ENCODE data around the gene NLN. TPM values are rescaled to one million over a fixed set of nuclear protein-coding genes. Genes with fewer than 3 reads are reported as not detected.

NLN gene
- total RNA-seq, 2 experiments from 2014 or later: 38.4 to 42.5 TPM

GRCh38 chr5:65738305-65738704 lies 16.3 kb downstream of the NLN start:
- TF ChIP-seq CTCF (IDR thresholded peaks at IDR 0.05): no peak
- ATAC-seq (no peak), DNase-seq (no peak)
- Mint-ChIP-seq H3K4me3 (no peak overlapping the region), H3K36me3 (ENCODE audit: low read depth) (no peaks in the 10 kb centered on the region), H3K9me3 (no peaks in the 10 kb centered on the region), H3K4me1 (ENCODE audit: low read depth) (peaks cover 22% of the 10 kb centered on the region), H3K27me3 (no peaks in the 10 kb centered on the region), H3K27ac (no peak overlapping the region)
- CTCF ChIA-PET: no interaction called here
- POLR2A ChIA-PET: no interaction called here
- intact Hi-C loops (cut with micrococcal nuclease): no loop called here

GRCh38 chr5:65739162-65739561 lies 17.2 kb downstream of the NLN start:
- ATAC-seq (no peak), DNase-seq (no peak)
- Mint-ChIP-seq H3K4me1 (ENCODE audit: low read depth) (peaks cover 22% of the 10 kb centered on the region), H3K4me3 (no peak overlapping the region), H3K36me3 (ENCODE audit: low read depth) (no peaks in the 10 kb centered on the region), H3K9me3 (no peaks in the 10 kb centered on the region), H3K27ac (no peak overlapping the region), H3K27me3 (no peaks in the 10 kb centered on the region)
- ChIA-PET CTCF (no interaction called here), POLR2A (no interaction called here)
- intact Hi-C loops (cut with micrococcal nuclease): no loop called here
- TF ChIP-seq CTCF (IDR thresholded peaks at IDR 0.05): no peak

- TF ChIP-seq CTCF (IDR thresholded peaks at IDR 0.05): peak; percentile 76
- Mint-ChIP-seq H3K4me1 (ENCODE audit: low read depth) (peaks cover 14% of the 10 kb centered on the region), H3K27ac (no peak overlapping the region), H3K9me3 (no peaks in the 10 kb centered on the region), H3K27me3 (no peaks in the 10 kb centered on the region), H3K36me3 (ENCODE audit: low read depth) (no peaks in the 10 kb centered on the region), H3K4me3 (no peak overlapping the region)
- DNase-seq (no peak), ATAC-seq (peak; percentile 87)
- intact Hi-C loops (cut with micrococcal nuclease): no loop called here
- ChIA-PET POLR2A (no interaction called here), CTCF (interaction anchor here (0.6 to 1.5 kb wide), 9 partner anchors 10 to 291 kb away, joined by 3 to 9 read pairs (median 3); no protein-coding TSS in a partner anchor)
These were observed 20.7 kb downstream of the NLN start for GRCh38 chr5:65742565-65743231.

- Mint-ChIP-seq H3K4me1 (ENCODE audit: low read depth) (peaks cover 4% of the 10 kb centered on the region), H3K4me3 (no peak overlapping the region), H3K27ac (no peak overlapping the region), H3K27me3 (no peaks in the 10 kb centered on the region), H3K36me3 (ENCODE audit: low read depth) (no peaks in the 10 kb centered on the region), H3K9me3 (no peaks in the 10 kb centered on the region)
- no peak for ATAC-seq
- intact Hi-C loops (cut with micrococcal nuclease): no loop called here
- POLR2A ChIA-PET: no interaction called here
- CTCF ChIA-PET: no interaction called here
- TF ChIP-seq CTCF (IDR thresholded peaks at IDR 0.05): no peak
- no peak for DNase-seq
These were observed 27.3 kb downstream of the NLN start for GRCh38 chr5:65749221-65749844.

- Mint-ChIP-seq H3K4me1 (ENCODE audit: low read depth) (peaks cover 4% of the 10 kb centered on the region), H3K36me3 (ENCODE audit: low read depth) (no peaks in the 10 kb centered on the region), H3K9me3 (no peaks in the 10 kb centered on the region), H3K27me3 (no peaks in the 10 kb centered on the region), H3K4me3 (no peak overlapping the region), H3K27ac (no peak overlapping the region)
- no peak for ATAC-seq
- CTCF ChIA-PET: no interaction called here
- POLR2A ChIA-PET: no interaction called here
- DNase-seq: no peak
- TF ChIP-seq CTCF (IDR thresholded peaks at IDR 0.05): no peak
- intact Hi-C loops (cut with micrococcal nuclease): no loop called here
These were observed 28.0 kb downstream of the NLN start for GRCh38 chr5:65749956-65750355.

Data from activated CD8-positive, alpha-beta T cell treated with anti-CD3 and anti-CD28 coated beads for 36 hours (primary cell).